Stimulated activated CD4-positive, alpha-beta T cell treated with anti-CD3 and anti-CD28 coated beads, Interleukin-12 subunit alpha, Interleukin-12 subunit beta, amount 100 ng/mL, for 4 hours (primary cell): ENCODE data around the gene CIT.

ENCODE experiments used
- DNase-seq: peaks from one replicate; pipeline ENCODE4 v3.0.0-alpha.2; 2020

The CIT gene

GRCh38 chr12:119796292-119796691, 80.8 kb downstream of the CIT start:
- no peak for DNase-seq

DNA sequence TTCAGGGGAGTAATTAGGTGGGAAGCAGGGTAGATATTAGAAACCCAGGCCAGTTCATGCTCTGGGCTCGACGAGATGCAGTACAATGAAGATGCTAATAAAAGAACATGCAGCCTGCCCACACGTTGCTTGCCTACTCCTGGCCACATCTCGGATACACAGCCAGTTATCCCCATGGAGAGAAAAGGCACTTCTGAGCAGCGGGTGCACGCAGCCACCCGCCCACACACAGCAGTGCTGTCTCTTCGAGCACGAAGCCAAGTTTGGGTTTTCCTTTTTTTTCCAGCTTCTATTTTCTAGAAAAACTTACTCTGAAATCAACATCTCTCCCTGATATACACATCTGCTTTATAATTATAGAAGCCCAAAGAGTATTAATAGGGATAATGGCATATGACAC, 85.7 kb downstream of the CIT start:
- DNase-seq, result no peak

- no peak for DNase-seq
Observed at GRCh38 chr12:119788786-119789185, 88.3 kb downstream of the CIT start.

- DNase-seq, result no peak
Observed at GRCh38 chr12:119786539-119786938, 90.6 kb downstream of the CIT start.

GRCh38 chr12:119784673-119785072, 92.4 kb downstream of the CIT start:
- DNase-seq, result no peak

- no peak for DNase-seq
Observed at GRCh38 chr12:119783787-119784186, 93.3 kb downstream of the CIT start.

DNA sequence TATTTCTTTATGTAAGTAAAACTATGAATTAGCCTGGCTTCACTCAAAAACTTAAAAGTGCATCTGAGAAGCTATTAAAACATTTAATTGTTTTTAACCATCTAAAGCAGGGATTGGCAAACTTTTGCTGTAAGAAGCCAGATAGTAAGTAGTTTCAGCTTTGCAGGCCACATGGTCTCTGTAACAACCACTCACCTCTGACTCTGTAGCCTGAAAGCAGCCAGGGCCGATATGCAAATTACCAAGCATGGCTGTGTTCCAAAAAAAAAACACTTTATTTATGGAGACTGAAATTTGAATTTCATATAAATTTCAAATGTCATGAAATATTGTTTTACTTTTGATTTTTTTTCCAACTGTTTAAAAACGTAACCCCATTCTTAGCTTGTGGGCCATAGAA, 95.3 kb downstream of the CIT start:
- no peak for DNase-seq

- DNase-seq, result no peak
Observed at GRCh38 chr12:119780786-119781434, 96.2 kb downstream of the CIT start.

- DNase-seq, result no peak
Observed at GRCh38 chr12:119775246-119775895, 101.7 kb downstream of the CIT start.

DNA sequence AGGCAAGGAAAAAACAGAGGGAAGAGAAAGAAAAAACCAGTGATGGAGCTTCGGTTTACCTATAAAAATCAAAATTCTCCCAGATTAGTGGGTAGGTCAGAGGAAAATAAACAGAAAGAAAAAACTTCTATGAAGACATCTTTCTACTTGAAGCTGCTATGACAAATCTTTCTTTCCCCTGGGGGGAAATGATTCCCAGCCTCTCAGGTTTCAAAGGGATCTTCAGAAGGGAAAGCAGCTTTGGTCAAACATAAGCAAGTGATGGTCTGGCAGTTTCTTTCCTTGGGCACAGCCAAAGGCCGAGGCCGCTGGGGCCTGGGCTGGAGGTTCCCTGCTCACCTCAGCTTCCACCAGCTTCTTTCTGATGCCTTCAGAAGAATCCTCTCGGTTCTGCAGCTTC, 104.7 kb downstream of the CIT start:
- DNase-seq, result no peak

DNA sequence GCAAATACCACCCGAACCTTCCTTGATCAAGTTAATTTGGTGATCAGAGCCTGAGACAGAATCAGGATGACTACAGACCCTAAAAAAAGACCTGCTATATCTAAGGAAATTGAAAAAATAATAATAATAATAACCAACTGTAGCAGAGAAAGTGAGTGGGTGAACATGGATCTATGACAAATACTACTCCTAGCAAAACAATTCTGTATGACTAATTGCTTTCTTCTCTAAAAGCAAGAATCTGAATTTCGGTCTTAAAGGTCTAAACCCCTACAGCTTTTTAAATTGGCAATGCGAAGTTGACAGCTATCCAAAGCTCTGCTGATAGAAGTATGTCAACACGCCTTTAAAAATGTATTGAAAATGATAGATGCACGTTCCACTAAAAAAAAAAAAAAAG, 107.0 kb downstream of the CIT start:
- DNase-seq, result no peak

- no peak for DNase-seq
Observed at GRCh38 chr12:119762619-119763018, 114.5 kb downstream of the CIT start.

GRCh38 chr12:119758722-119759121, 118.4 kb downstream of the CIT start:
- DNase-seq, result no peak

DNA sequence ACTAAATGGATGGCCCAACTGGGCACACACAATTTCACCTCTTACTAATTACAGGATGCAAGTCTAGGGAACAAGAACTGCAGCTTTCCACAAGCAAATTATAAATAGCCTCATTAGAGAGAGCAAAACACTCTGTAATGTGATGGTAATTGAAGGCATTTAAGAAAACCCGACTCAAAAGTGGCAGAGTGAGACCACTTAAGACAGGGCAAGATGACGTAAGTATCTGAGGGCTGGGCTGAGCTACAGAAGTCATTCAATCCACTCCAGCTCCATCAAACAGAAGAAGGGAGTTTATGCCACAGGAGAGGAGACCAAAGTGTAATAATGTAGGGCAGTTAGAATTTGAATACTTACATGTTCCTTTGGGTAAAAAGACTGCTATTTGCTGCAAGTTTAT, 118.9 kb downstream of the CIT start:
- no peak for DNase-seq

DNA sequence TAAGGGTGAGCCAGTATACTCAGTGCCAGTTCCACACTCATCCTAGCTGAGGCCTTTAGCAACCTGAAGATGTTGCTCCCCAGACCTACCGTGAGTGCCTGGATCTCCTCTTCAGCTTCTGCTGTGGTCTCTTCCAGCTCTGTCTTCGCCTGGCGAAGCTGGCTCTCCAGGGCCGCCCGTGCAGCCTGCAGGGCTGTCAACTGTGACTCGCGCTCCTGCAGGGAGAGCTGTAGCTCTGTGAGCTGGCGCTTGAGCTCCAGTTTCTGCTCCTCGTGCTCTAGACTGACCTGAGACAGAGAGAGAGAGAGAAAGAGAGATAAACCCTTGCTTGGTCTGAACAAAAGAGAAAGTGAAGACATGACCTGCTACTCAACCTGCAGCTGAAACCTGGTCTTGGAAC, 125.2 kb downstream of the CIT start:
- no peak for DNase-seq

GRCh38 chr12:119749666-119750065, 127.5 kb downstream of the CIT start:
- DNase-seq, result no peak

GRCh38 chr12:119748497-119748896, 128.6 kb downstream of the CIT start:
- DNase-seq, result no peak

DNA sequence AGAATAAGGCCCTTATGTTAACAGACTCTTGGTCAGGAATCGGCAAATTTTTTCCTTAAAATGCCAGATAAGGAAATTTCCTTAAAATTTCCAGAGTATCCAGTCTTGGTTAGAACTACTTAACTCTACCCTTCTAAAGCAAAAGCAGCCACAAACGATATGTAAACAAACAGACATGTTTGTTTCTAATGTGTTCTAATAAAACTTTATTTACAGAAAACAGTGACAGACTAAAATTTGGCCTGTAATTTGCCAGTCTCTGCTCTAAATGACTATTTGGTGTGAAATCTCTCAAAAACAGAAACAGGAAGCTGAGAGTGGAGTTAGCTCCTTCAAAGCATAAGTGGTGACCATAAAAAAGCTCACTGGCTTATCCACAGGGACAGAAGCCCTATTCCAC, 131.0 kb downstream of the CIT start:
- DNase-seq, result no peak

GRCh38 chr12:119744900-119745606, 132.1 kb downstream of the CIT start:
- no peak for DNase-seq

DNA sequence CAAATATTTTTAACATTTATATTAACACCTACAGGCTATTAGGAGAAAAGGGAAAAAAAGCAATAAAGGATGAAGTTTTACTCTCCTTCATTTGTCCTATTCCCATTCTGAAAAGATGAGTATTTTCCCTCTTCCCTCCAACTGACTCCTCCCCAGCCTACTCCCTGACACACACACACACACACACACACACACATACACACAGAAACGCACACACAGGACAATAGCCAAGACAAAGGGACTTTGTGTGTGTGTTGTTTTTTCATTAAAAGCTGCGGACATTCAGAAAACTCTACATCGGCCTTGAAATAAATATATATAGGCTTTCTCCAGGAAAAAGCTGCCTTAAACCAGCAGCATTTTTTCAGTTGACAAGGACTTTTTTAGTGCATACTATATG, 134.4 kb downstream of the CIT start:
- no peak for DNase-seq

DNA sequence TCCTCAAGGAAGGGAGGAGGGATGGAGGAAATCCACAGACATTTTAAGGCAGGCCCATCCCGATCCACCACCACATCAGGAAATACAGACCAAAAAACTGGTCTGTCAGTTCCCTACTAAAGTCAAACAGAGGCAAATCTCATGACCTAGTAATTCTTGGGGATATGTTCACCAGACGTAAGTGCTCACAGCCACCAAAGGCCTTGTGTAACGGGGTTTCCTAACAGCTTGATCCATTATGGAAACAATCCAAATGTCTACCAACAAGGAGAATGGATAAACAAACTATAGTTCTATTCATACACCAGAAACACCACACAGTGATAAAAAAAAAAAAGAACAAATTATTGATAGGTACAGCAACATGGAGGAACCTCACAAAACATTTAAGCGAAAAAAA, 136.3 kb downstream of the CIT start:
- DNase-seq, result no peak

GRCh38 chr12:119735079-119735478, 142.0 kb downstream of the CIT start:
- no peak for DNase-seq

- DNase-seq, result no peak
Observed at GRCh38 chr12:119730381-119730780, 146.7 kb downstream of the CIT start.

DNA sequence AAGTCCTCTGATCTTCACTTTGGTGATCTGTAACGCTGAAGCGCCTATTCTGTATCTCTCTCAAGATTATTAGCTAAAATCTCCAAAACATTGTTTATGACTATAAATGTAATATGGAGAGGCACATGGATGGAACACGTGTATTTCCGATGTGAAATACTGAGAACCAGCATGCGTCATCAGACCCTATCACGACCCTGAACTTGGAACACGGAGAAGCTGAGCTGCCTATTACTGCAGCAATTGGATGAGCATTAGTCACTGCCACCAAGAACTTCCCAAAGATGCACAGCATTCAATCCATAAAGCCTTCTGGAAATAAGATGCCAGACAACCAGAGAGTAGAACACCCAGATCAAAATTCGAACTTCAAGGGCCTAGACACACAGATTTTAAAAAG, 147.2 kb downstream of the CIT start:
- DNase-seq, result no peak

DNA sequence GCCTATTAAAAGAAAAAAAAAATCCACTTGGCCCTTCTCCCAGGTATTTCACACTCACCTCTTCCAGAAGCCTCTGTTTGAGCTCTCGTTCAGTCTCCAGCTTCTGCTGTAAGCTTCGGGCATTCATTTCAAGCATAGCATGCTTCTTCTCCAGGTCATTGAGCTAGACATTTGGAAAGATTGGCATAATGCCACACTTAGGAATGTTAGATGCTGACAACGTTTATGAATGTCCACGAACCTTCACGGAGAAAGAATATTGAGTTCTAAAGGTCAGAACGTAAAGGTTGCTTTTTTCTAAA, 148.7 kb downstream of the CIT start:
- DNase-seq, result no peak
